ENCODE data around the gene TTBK2. TPM values are rescaled to one million over a fixed set of nuclear protein-coding genes. Genes with fewer than 3 reads are reported as not detected.

TTBK2 gene
- total RNA-seq, 1 experiment from 2014 or later, result 18.6 TPM

DNA sequence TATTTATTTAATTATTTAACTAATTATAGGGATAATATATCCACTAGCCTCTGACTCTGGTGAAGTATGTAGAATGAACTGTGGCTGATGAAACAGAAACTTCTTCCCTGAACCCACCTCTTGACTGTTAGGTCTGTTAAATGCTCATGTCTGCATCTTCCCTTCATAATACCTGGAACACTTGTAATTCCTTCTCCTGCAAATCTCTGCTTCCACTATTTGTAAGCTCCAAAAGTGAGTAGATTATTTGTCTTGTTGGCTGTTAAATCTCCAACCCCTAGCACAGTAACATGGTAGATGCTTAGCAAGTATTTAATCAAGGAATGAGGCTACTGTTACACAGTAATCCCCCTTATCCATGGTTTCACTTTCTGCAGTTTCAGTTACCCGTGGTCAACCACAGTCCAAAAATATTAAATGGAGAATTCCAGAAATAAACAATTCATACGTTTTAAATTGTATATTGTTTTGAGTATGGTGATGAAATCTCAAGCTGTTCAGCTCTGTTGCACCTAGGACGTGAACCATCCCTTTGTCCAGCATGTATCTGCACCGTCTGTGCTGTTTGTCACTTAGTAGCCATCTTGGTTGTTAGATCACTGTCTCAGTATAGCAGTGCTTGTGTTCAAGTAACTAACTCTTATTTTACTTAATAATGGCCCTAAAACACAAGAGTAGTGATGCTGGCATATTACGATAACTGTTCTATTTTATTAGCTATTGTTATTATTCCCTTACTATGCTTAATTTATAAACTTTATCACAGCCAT, 5.7 kb downstream of the TTBK2 start:
- Mint-ChIP-seq H3K9me3 (no peaks in the 10 kb centered on the region), H3K36me3 (no peaks in the 10 kb centered on the region), H3K4me3 (no peak overlapping the region), H3K27ac (peak overlapping the region; percentile 65), H3K4me1 (peaks cover 7% of the 10 kb centered on the region), H3K27me3 (ENCODE audit: low read depth) (no peaks in the 10 kb centered on the region)
- POLR2A ChIA-PET, result no interaction called here
- TF ChIP-seq NFE2L1 (CRISPR knock-in tag; IDR thresholded peaks at IDR 0.05) (no peak), ATF1 (CRISPR knock-in tag; IDR thresholded peaks at IDR 0.05) (no peak), NFYB (CRISPR knock-in tag; conservative IDR thresholded peaks at IDR 0.05; ENCODE audit: low read depth) (no peak), RORB (CRISPR knock-in tag; IDR thresholded peaks at IDR 0.05) (no peak), GTF2I (CRISPR knock-in tag; conservative IDR thresholded peaks at IDR 0.05) (no peak), ESRRA (CRISPR knock-in tag; IDR thresholded peaks at IDR 0.05; ENCODE audit: borderline replicate concordance) (no peak), ZBTB21 (CRISPR knock-in tag; IDR thresholded peaks at IDR 0.05; ENCODE audit: borderline replicate concordance) (no peak), FOXP1 (CRISPR knock-in tag; IDR thresholded peaks at IDR 0.05; ENCODE audit: borderline replicate concordance) (no peak), ZNF416 (CRISPR knock-in tag; IDR thresholded peaks at IDR 0.05) (no peak), TEAD4 (CRISPR knock-in tag; IDR thresholded peaks at IDR 0.05) (no peak), OVOL2 (CRISPR knock-in tag; IDR thresholded peaks at IDR 0.05; ENCODE audit: borderline replicate concordance) (no peak), FOXJ3 (CRISPR knock-in tag; IDR thresholded peaks at IDR 0.05; ENCODE audit: borderline replicate concordance) (no peak)
- TF ChIP-seq, protein P1, sequence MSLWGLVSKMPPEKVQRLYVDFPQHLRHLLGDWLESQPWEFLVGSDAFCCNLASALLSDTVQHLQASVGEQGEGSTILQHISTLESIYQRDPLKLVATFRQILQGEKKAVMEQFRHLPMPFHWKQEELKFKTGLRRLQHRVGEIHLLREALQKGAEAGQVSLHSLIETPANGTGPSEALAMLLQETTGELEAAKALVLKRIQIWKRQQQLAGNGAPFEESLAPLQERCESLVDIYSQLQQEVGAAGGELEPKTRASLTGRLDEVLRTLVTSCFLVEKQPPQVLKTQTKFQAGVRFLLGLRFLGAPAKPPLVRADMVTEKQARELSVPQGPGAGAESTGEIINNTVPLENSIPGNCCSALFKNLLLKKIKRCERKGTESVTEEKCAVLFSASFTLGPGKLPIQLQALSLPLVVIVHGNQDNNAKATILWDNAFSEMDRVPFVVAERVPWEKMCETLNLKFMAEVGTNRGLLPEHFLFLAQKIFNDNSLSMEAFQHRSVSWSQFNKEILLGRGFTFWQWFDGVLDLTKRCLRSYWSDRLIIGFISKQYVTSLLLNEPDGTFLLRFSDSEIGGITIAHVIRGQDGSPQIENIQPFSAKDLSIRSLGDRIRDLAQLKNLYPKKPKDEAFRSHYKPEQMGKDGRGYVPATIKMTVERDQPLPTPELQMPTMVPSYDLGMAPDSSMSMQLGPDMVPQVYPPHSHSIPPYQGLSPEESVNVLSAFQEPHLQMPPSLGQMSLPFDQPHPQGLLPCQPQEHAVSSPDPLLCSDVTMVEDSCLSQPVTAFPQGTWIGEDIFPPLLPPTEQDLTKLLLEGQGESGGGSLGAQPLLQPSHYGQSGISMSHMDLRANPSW (CRISPR knock-in tag; conservative IDR thresholded peaks at IDR 0.05; ENCODE audit: low read depth), result no peak
- TF ChIP-seq, protein P2, sequence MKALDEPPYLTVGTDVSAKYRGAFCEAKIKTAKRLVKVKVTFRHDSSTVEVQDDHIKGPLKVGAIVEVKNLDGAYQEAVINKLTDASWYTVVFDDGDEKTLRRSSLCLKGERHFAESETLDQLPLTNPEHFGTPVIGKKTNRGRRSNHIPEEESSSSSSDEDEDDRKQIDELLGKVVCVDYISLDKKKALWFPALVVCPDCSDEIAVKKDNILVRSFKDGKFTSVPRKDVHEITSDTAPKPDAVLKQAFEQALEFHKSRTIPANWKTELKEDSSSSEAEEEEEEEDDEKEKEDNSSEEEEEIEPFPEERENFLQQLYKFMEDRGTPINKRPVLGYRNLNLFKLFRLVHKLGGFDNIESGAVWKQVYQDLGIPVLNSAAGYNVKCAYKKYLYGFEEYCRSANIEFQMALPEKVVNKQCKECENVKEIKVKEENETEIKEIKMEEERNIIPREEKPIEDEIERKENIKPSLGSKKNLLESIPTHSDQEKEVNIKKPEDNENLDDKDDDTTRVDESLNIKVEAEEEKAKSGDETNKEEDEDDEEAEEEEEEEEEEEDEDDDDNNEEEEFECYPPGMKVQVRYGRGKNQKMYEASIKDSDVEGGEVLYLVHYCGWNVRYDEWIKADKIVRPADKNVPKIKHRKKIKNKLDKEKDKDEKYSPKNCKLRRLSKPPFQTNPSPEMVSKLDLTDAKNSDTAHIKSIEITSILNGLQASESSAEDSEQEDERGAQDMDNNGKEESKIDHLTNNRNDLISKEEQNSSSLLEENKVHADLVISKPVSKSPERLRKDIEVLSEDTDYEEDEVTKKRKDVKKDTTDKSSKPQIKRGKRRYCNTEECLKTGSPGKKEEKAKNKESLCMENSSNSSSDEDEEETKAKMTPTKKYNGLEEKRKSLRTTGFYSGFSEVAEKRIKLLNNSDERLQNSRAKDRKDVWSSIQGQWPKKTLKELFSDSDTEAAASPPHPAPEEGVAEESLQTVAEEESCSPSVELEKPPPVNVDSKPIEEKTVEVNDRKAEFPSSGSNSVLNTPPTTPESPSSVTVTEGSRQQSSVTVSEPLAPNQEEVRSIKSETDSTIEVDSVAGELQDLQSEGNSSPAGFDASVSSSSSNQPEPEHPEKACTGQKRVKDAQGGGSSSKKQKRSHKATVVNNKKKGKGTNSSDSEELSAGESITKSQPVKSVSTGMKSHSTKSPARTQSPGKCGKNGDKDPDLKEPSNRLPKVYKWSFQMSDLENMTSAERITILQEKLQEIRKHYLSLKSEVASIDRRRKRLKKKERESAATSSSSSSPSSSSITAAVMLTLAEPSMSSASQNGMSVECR (CRISPR knock-in tag; IDR thresholded peaks at IDR 0.05; ENCODE audit: borderline replicate concordance), result no peak
- TF ChIP-seq, protein P3, sequence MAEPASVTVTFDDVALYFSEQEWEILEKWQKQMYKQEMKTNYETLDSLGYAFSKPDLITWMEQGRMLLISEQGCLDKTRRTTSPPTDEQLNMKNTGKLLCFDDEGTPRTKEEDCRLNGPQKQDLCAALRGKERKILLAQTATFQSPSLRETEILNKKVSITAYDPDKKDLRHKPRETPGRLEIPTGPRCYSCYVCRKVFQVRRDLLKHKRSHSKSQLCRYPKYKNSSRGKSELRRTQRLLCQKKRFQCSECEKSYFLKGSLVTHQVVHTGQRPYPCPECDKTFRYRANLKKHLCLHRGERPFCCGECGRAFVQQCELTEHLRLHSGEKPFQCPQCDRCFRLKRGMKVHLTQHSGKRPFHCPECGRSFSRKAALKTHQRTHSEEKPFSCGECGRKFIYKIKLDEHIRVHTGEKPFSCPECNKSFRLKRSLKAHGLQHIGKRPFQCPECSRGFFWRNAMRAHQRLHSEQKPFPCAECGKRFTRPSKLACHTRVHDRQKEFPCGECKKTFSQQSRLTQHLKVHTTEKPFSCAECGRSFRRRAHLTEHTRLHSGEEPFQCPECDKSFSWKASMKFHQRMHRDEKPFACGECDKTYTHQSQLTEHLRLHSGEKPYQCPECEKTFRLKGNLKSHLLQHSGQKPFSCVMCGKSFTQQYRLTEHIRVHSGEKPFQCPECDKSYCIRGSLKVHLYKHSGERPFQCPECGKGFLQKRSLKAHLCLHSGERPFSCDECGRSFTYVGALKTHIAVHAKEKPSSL (CRISPR knock-in tag; conservative IDR thresholded peaks at IDR 0.05), result no peak
- TF ChIP-seq, protein P4, sequence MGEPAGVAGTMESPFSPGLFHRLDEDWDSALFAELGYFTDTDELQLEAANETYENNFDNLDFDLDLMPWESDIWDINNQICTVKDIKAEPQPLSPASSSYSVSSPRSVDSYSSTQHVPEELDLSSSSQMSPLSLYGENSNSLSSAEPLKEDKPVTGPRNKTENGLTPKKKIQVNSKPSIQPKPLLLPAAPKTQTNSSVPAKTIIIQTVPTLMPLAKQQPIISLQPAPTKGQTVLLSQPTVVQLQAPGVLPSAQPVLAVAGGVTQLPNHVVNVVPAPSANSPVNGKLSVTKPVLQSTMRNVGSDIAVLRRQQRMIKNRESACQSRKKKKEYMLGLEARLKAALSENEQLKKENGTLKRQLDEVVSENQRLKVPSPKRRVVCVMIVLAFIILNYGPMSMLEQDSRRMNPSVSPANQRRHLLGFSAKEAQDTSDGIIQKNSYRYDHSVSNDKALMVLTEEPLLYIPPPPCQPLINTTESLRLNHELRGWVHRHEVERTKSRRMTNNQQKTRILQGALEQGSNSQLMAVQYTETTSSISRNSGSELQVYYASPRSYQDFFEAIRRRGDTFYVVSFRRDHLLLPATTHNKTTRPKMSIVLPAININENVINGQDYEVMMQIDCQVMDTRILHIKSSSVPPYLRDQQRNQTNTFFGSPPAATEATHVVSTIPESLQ (CRISPR knock-in tag; IDR thresholded peaks at IDR 0.05), result no peak
- CTCF ChIA-PET, result interaction anchor here (1.1 to 1.5 kb wide), 2 partner anchors 12 to 114 kb away, joined by 3 to 6 read pairs; no protein-coding TSS in a partner anchor
- ATAC-seq (no peak), DNase-seq (ENCODE audit: low spot score) (no peak)

All from WTC11 (cell line).